Muscle layer of colon (tissue), 2 donors: Measurements from ENCODE around the gene KSR2.

ENCODE experiments used
- H3K27ac ChIP-seq: one replicate; pipeline ENCODE4 v1.7.0; 2013; ENCODE audit warnings: low read depth, mild to moderate bottlenecking, low read length, moderate library complexity
- H3K27me3 ChIP-seq, 2 donors: one replicate each; pipeline ENCODE4 v1.7.0; 2013; ENCODE audit warnings: low read length in 2 of 2, mild to moderate bottlenecking in 2 of 2; ENCODE audit not compliant: insufficient read depth in 2 of 2, control insufficient read depth in 1 of 2
- H3K36me3 ChIP-seq: one replicate; pipeline ENCODE4 v1.7.0; 2013; ENCODE audit warnings: mild to moderate bottlenecking, low read length; ENCODE audit not compliant: insufficient read depth
- H3K4me1 ChIP-seq: one replicate; pipeline ENCODE4 v1.7.0; 2013; ENCODE audit warnings: mild to moderate bottlenecking, low read length; ENCODE audit not compliant: insufficient read depth
- H3K4me3 ChIP-seq, 2 donors: one replicate each; pipeline ENCODE4 v1.7.0; 2013; ENCODE audit warnings: low read length in 2 of 2, low read depth in 1 of 2, mild to moderate bottlenecking in 1 of 2, moderate library complexity in 1 of 2
- H3K9ac ChIP-seq: one replicate; pipeline ENCODE4 v1.7.0; 2013; ENCODE audit warnings: low read length
- H3K9me3 ChIP-seq: one replicate; pipeline ENCODE4 v1.7.0; 2013; ENCODE audit warnings: mild to moderate bottlenecking, low read length
- donor health status: abdominal sarcoma.
- donor health status: Adenocarcinoma of cecum.

Gene KSR2

DNA sequence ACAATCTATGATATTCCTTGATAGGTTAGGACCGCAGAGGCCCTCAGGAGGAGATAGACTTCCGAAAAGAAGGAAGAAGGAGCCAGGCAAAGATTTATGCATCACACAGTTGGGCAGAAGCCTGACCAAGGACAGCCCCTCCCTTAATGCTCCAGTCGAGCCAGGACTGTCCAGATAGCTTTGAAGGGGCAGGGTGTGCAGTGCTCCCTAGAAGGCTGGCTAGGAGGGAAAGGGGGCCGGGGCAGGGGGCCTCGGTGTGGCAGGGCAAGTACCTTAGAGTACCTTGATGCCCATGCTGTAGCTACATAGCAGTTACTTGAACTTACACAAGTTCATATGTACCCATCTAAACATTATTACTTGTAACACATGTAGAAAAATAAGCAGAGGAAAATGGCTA, 512.7 kb downstream of the KSR2 start:
- Histone ChIP-seq H3K27ac (no peak overlapping the region), H3K4me1 (no peaks in the 10 kb centered on the region), H3K9ac (no peak overlapping the region), H3K27me3 (no peaks in the 10 kb centered on the region), H3K36me3 (no peaks in the 10 kb centered on the region), H3K9me3 (no peaks in the 10 kb centered on the region), H3K4me3 (no peak overlapping the region)

DNA sequence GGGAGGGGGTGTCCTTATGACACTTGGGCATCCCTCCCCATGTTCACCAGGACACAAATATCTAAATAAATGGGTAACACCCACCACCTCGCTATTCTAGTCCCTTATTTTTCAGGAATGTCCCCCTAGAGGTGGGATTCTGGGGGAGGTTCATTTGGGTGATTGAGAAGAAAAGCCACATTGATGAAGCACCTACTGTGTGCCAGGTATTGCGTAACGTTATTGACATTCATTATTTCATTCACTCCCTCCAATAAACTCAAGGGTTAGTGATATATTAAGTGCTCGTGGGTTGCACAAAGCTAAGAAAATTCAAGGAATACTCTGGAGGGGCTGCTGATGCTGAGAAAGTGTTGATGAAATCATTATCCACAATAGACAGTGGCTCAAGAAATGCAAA, 514.8 kb downstream of the KSR2 start:
- no peaks in the 10 kb centered on the region for H3K27me3 ChIP-seq
- no peaks in the 10 kb centered on the region for H3K9me3 ChIP-seq
- H3K36me3 ChIP-seq = no peaks in the 10 kb centered on the region
- H3K4me3 ChIP-seq = no peak overlapping the region
- H3K27ac ChIP-seq = no peak overlapping the region
- H3K4me1 ChIP-seq = no peaks in the 10 kb centered on the region
- no peak overlapping the region for H3K9ac ChIP-seq

GRCh38 chr12:117452112-117452511, 516.7 kb downstream of the KSR2 start:
- no peaks in the 10 kb centered on the region for H3K4me1 ChIP-seq

GRCh38 chr12:117450209-117450608, 518.6 kb downstream of the KSR2 start:
- no peaks in the 10 kb centered on the region for H3K4me1 ChIP-seq
- no peaks in the 10 kb centered on the region for H3K9me3 ChIP-seq
- no peak overlapping the region for H3K9ac ChIP-seq
- no peaks in the 10 kb centered on the region for H3K27me3 ChIP-seq
- H3K27ac ChIP-seq = no peak overlapping the region
- H3K36me3 ChIP-seq = no peaks in the 10 kb centered on the region
- H3K4me3 ChIP-seq = no peak overlapping the region

More at GRCh38 chr12:117452112-117452511, 516.7 kb downstream of the KSR2 start:
- Histone ChIP-seq H3K27ac (no peak overlapping the region), H3K4me3 (no peak overlapping the region), H3K36me3 (no peaks in the 10 kb centered on the region), H3K9me3 (no peaks in the 10 kb centered on the region), H3K27me3 (no peaks in the 10 kb centered on the region), H3K9ac (no peak overlapping the region)

GRCh38 chr12:117447665-117448366, 521.0 kb downstream of the KSR2 start:
- H3K9me3 ChIP-seq = no peaks in the 10 kb centered on the region
- H3K27me3 ChIP-seq = no peaks in the 10 kb centered on the region
- no peak overlapping the region for H3K9ac ChIP-seq
- no peaks in the 10 kb centered on the region for H3K4me1 ChIP-seq
- H3K36me3 ChIP-seq = no peaks in the 10 kb centered on the region
- no peak overlapping the region for H3K27ac ChIP-seq
- H3K4me3 ChIP-seq = no peak overlapping the region

GRCh38 chr12:117444781-117445180, 524.0 kb downstream of the KSR2 start:
- no peaks in the 10 kb centered on the region for H3K9me3 ChIP-seq

DNA sequence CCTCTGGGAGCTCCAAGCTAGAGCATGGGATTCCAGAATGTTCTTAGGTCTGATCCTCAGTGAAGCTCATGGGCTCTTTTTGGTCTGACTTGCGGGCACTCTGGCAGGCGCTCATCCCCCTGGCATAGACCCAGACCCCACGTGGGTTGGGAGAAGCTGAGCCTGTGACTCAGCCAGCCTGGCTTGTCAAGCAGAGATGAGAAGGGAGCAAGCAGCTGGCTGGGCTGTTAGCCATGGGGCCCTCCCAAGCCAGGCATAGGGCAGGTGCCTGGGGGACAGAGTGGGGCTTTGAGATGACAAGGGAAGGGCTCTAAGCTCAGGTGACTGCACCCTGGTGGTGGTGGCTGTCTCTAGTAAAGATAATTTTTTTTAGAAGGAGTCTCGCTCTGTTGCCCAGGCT, 527.0 kb downstream of the KSR2 start:
- Histone ChIP-seq H3K9me3 (no peaks in the 10 kb centered on the region), H3K4me3 (no peak overlapping the region), H3K9ac (no peak overlapping the region), H3K4me1 (no peaks in the 10 kb centered on the region), H3K36me3 (no peaks in the 10 kb centered on the region), H3K27ac (no peak overlapping the region), H3K27me3 (no peaks in the 10 kb centered on the region)

More at GRCh38 chr12:117444781-117445180, 524.0 kb downstream of the KSR2 start:
- Histone ChIP-seq H3K27me3 (no peaks in the 10 kb centered on the region), H3K27ac (no peak overlapping the region), H3K36me3 (no peaks in the 10 kb centered on the region), H3K4me3 (no peak overlapping the region), H3K4me1 (no peaks in the 10 kb centered on the region), H3K9ac (no peak overlapping the region)

GRCh38 chr12:117440384-117440783, 528.4 kb downstream of the KSR2 start:
- Histone ChIP-seq H3K9ac (no peak overlapping the region), H3K4me1 (no peaks in the 10 kb centered on the region), H3K27ac (no peak overlapping the region), H3K36me3 (no peaks in the 10 kb centered on the region), H3K4me3 (no peak overlapping the region), H3K9me3 (no peaks in the 10 kb centered on the region), H3K27me3 (no peaks in the 10 kb centered on the region)

DNA sequence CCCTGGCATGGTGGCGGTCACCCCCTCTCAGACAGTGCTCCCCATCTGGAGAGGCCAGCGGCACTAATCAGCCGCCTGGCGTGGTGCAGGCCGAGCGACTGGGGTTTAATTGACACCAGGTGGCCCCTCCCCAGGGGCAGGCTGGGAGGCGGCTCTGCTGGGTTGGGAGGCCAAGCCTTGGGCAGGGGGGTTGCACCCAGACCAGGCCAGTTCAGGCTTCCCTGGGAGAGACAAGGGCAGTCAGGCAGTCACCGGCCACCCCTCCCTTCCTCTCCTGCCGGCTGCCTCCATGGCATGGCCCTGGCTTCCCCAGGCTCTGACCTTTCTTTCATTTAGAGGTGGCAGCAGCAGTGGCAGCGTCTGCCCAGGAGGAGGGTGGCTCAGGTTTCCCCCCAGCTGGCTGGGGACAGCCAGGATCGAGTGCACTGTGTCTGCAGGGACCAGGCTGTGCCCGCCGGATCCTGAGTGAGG, 529.2 kb downstream of the KSR2 start:
- Histone ChIP-seq H3K9ac (no peak overlapping the region), H3K4me1 (no peaks in the 10 kb centered on the region), H3K9me3 (no peaks in the 10 kb centered on the region), H3K36me3 (no peaks in the 10 kb centered on the region), H3K4me3 (no peak overlapping the region), H3K27ac (no peak overlapping the region), H3K27me3 (no peaks in the 10 kb centered on the region)

- Histone ChIP-seq H3K9ac (no peak overlapping the region), H3K9me3 (no peaks in the 10 kb centered on the region), H3K36me3 (no peaks in the 10 kb centered on the region), H3K27ac (no peak overlapping the region), H3K27me3 (no peaks in the 10 kb centered on the region), H3K4me3 (no peak overlapping the region), H3K4me1 (no peaks in the 10 kb centered on the region)
These were observed 530.0 kb downstream of the KSR2 start for GRCh38 chr12:117438809-117439208.

- Histone ChIP-seq H3K27me3 (no peaks in the 10 kb centered on the region), H3K36me3 (no peaks in the 10 kb centered on the region), H3K9me3 (no peaks in the 10 kb centered on the region), H3K4me1 (no peaks in the 10 kb centered on the region), H3K4me3 (no peak overlapping the region), H3K9ac (no peak overlapping the region), H3K27ac (no peak overlapping the region)
These were observed 531.1 kb downstream of the KSR2 start for GRCh38 chr12:117437516-117438255.
